ENCODE results near the gene NDP. TPM values are rescaled to one million over a fixed set of nuclear protein-coding genes. Genes with fewer than 3 reads are reported as not detected.
A peak's percentile ranks its signal among the peaks of the same experiment; 100 is the strongest.
"Not testable (repeated sequence)": the region's sequence is repeated elsewhere in the genome, so short reads cannot be mapped to it uniquely, and the experiment has no call there.

The NDP gene
- total RNA-seq, 2 donors from 2014 or later, result 0.16 TPM; not detected in 1

DNA sequence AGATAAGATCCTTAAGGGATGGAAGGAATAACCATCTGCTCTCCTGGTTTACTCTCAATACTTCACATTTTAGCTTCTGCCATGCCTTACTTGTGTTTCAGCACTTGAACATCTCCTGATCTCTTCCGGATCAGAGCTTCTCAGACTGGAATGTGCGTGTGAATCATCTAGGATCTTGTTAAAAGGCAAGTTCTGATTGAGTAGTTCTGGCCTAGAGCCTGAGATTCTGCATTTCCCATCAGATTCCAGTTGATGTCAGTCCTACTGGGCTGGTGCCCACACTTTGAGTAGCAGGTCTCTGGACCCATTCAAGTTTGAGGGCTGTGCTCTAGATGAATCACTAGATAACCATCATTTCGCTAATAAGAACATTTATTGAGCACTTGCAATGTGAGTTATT is 20.0 kb downstream of the NDP start:
- no peak for DNase-seq
- Histone ChIP-seq H3K27me3 (no peaks in the 10 kb centered on the region), H3K27ac (no peak overlapping the region), H3K36me3 (no peaks in the 10 kb centered on the region), H3K9ac (ENCODE audit: low read depth in 2 of 2, low read length in 2 of 2) (no peak overlapping the region), H3K9me3 (no peaks in the 10 kb centered on the region), H3K4me3 (no peak overlapping the region), H3K4me1 (no peaks in the 10 kb centered on the region)
- TF ChIP-seq, protein P1, sequence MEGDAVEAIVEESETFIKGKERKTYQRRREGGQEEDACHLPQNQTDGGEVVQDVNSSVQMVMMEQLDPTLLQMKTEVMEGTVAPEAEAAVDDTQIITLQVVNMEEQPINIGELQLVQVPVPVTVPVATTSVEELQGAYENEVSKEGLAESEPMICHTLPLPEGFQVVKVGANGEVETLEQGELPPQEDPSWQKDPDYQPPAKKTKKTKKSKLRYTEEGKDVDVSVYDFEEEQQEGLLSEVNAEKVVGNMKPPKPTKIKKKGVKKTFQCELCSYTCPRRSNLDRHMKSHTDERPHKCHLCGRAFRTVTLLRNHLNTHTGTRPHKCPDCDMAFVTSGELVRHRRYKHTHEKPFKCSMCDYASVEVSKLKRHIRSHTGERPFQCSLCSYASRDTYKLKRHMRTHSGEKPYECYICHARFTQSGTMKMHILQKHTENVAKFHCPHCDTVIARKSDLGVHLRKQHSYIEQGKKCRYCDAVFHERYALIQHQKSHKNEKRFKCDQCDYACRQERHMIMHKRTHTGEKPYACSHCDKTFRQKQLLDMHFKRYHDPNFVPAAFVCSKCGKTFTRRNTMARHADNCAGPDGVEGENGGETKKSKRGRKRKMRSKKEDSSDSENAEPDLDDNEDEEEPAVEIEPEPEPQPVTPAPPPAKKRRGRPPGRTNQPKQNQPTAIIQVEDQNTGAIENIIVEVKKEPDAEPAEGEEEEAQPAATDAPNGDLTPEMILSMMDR (IDR thresholded peaks at IDR 0.05), result no peak
- intact Hi-C loops (cut with DNase I), result no loop called here

DNA sequence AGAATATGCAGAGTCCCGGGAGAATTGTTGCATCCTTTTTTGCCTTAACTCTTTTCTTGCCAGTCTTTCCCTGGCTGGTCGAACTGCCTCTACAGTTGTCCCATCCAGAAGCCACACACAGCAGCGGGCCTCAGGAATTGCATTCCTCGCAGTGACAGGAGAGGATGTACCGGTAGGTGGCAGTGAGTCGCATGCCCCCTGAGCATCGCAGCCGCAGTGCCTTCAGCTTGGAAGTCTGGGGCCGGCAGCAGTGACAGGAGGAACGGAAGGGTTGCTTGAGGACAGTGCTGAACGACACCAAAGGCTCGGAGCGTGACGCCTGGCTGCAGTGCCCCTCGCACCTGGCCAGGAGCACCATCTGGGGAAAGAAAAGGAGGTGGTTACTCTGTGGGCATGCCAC is 23.5 kb downstream of the NDP start:
- intact Hi-C loops (cut with DNase I), result no loop called here
- TF ChIP-seq, protein P1 (IDR thresholded peaks at IDR 0.05), result peak; percentile 20
- no peaks in the 10 kb centered on the region for H3K36me3 ChIP-seq
- no peak overlapping the region for H3K9ac ChIP-seq (ENCODE audit: low read depth in 2 of 2, low read length in 2 of 2)
- H3K27me3 ChIP-seq, result no peaks in the 10 kb centered on the region
- no peak for DNase-seq
- H3K4me1 ChIP-seq, result no peaks in the 10 kb centered on the region
- H3K27ac ChIP-seq, result no peak overlapping the region
- no peaks in the 10 kb centered on the region for H3K9me3 ChIP-seq
- H3K4me3 ChIP-seq, result no peak overlapping the region

DNA sequence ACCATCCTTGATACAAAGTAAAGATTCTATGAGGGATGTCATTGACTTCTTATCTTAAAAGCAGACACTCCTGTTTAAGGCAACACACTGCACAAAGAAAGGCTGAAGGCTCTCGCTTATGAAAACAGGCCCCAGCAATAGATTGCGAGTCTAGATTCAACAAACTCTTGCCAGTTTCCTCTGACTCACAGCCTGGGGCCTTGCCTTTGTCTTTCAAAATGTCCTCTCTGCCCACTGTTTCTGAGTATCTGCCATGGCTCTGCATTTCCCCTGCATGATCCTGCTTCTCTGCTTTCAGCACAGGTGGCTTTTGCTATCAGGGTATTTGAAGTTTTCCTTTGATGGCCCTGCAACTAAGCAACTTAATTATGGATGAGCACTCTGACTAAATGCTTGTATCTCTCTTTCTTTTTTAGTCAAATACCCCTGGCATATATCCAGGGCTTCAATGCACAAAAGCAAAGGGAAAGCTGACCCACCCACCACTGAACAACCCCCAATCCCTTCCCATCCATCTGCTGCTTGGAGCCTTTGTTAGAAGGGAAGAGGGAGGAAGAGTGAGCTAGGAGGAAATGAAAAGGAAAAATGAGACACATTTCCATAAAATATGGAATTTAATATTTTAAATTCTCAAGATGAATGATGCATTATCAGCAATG is 32.2 kb downstream of the NDP start:
- H3K4me1 ChIP-seq, result no peaks in the 10 kb centered on the region
- no peak for DNase-seq
- H3K36me3 ChIP-seq, result no peaks in the 10 kb centered on the region
- intact Hi-C loops (cut with DNase I), result no loop called here
- TF ChIP-seq, protein P1 (IDR thresholded peaks at IDR 0.05), result no peak
- no peak overlapping the region for H3K4me3 ChIP-seq
- no peak overlapping the region for H3K9ac ChIP-seq (ENCODE audit: low read depth in 2 of 2, low read length in 2 of 2)
- H3K9me3 ChIP-seq, result no peaks in the 10 kb centered on the region
- H3K27me3 ChIP-seq, result no peaks in the 10 kb centered on the region
- no peak overlapping the region for H3K27ac ChIP-seq

DNA sequence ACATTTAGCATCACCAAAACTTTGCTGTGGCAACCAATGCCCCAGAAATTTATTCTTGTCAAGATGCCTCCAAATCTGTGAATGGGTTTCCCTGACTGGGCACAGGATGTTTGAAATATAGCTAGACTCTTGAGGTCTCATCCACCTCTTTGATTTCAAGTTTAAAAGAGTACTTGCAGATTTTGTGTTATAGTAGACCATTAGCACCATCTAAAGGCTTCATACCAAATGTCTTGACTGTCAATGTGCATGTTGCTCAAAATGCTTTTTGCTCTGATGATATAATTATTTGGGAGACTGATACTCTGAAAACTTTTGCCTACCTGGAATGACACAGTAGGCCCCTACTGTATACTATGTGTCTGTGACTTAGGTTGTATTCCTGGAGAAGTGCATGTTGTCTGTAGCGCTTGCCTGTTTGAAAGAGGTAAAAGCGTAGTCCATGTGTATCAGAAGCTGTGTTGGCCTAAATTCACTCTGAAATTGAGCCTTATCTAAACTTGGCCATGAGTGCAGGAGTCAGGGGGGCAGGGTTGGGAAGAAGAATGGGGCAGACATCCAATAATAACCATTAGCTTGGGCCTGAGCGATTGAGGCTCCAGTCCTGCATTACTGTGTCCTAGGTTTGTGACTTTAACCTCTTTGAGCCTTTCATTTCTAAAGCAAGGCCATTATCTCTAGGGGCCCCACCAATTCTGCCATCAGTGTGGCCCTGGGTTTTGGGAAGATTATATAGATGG is 33.8 kb downstream of the NDP start:
- TF ChIP-seq, protein P1 (IDR thresholded peaks at IDR 0.05), result no peak
- H3K27ac ChIP-seq, result no peak overlapping the region
- H3K9ac ChIP-seq (ENCODE audit: low read depth in 2 of 2, low read length in 2 of 2), result no peak overlapping the region
- no peaks in the 10 kb centered on the region for H3K4me1 ChIP-seq
- no peaks in the 10 kb centered on the region for H3K36me3 ChIP-seq
- no peak overlapping the region for H3K4me3 ChIP-seq
- H3K27me3 ChIP-seq, result no peaks in the 10 kb centered on the region
- no peak for DNase-seq
- no peaks in the 10 kb centered on the region for H3K9me3 ChIP-seq
- intact Hi-C loops (cut with DNase I), result loop anchor here (5.0 kb wide), 1 partner anchor 102 kb away; no protein-coding TSS in a partner anchor

DNA sequence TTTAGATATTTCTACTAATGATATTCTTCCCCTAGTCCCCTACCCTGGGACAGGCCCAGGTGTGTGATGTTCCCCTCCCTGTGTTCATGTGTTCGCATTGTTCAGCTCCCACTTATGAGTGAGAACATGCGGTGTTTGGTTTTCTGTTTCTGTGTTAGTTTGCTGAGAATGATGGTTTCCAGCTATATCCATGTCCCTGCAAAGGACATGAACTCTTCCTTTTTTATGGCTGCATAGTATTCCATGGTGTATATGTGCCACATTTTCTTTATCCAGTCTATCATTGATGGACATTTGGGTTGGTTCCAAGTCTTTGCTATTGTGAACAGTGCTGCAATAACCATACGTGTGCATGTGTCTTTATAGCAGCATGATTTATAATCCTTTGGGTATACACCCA is 51.2 kb downstream of the NDP start:
- DNase-seq; H3K9ac ChIP-seq (ENCODE audit: low read depth in 2 of 2, low read length in 2 of 2); H3K9me3 ChIP-seq; H3K27me3 ChIP-seq; H3K4me3 ChIP-seq; H3K4me1 ChIP-seq; H3K36me3 ChIP-seq; H3K27ac ChIP-seq; intact Hi-C loops (cut with DNase I): not testable (repeated sequence)

DNA sequence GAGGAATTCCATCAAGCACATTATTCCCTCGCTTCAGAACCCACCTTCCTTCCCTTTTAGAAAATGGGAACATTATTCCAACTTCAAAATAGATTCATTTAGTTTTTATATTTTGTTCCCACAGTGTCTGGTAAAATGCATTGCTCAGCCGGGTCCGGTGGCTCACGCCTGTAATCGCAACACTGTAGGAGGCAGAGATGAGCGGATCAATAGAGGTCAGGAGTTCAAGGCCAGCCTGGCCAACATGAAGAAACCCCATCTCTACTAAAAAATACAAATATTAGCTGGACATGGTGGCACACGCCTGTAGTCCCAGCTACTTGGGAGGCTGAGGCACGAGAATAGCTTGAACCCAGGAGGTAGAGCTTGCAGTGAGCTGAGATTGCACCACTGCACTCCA is 62.4 kb downstream of the NDP start:
- H3K9ac ChIP-seq (ENCODE audit: low read depth in 2 of 2, low read length in 2 of 2), result not testable (repeated sequence)

More for the DNA sequence above, 62.4 kb downstream of the NDP start:
- intact Hi-C loops (cut with DNase I); H3K27me3 ChIP-seq; H3K4me1 ChIP-seq; H3K36me3 ChIP-seq; DNase-seq; H3K27ac ChIP-seq; H3K9me3 ChIP-seq; H3K4me3 ChIP-seq: not testable (repeated sequence)

All from colonic mucosa (tissue), 4 donors.